PC-9 (cell line): Measurements from ENCODE around the gene INO80C.

Experiments
- CTCF ChIP-seq: fragments of 200-600 bp; sonication (generic); conservative IDR thresholded peaks from 2 replicates; pipeline ENCODE4 v1.6.1; 2017; ENCODE audit warnings: mixed run types, antibody characterized with exemption, mild to moderate bottlenecking, moderate library complexity
- EZH2 ChIP-seq: fragments of 200-600 bp; sonication (generic); IDR thresholded peaks from 2 replicates; pipeline ENCODE4 v1.8.0; 2017; ENCODE audit warnings: antibody characterized with exemption, low read depth

- TF ChIP-seq CTCF (no peak), EZH2 (no peak)
Measured at GRCh38 chr18:35494251-35495220, 3.2 kb downstream of the INO80C start.
